Measurements from ENCODE around the gene TMBIM1. TPM values are rescaled to one million over a fixed set of nuclear protein-coding genes. Genes with fewer than 3 reads are reported as not detected.

TMBIM1 gene
- total and polyA plus RNA-seq, 4 donors: 92.1 to 258 (median 147) TPM

- DNase-seq: no peak
- no peaks in the 10 kb centered on the region for H3K27me3 ChIP-seq (ENCODE audit: control insufficient read depth in 3 of 3, insufficient read depth in 3 of 3, low read length in 2 of 3)
- no peak for ATAC-seq (ENCODE audit: insufficient read depth, low FRiP score)
- no peaks in the 10 kb centered on the region for H3K9me3 ChIP-seq (ENCODE audit: control insufficient read depth in 4 of 4, insufficient read depth in 3 of 4, low read length in 3 of 4)
- H3K9ac ChIP-seq (ENCODE audit: insufficient read depth in 1 of 2, low read length in 2 of 2): no peak overlapping the region
- peaks cover 0 to 14% (median 13%) of the 10 kb centered on the region in 5 donors for H3K4me1 ChIP-seq (ENCODE audit: control insufficient read depth in 5 of 5, insufficient read depth in 5 of 5, low read length in 5 of 5)
- TF ChIP-seq CTCF (IDR thresholded peaks at IDR 0.05; ENCODE audit: control extremely low read depth, extremely low read depth): no peak
- no peak overlapping the region for H3K27ac ChIP-seq (ENCODE audit: low read depth in 1 of 2, low read length in 1 of 2)
- 92 to 96% methylated on average over 8 of the region's 8 CpGs for WGBS, 2 donors
- peaks cover 5 to 40% (median 11%) of the 10 kb centered on the region in 4 donors for H3K36me3 ChIP-seq (ENCODE audit: control insufficient read depth in 4 of 4, insufficient read depth in 4 of 4, low read length in 4 of 4)
- H3K4me3 ChIP-seq: no peak overlapping the region
These were observed 26.7 kb downstream of the TMBIM1 start for GRCh38 chr2:218265626-218266025.

GRCh38 chr2:218264773-218265561, 27.3 kb downstream of the TMBIM1 start:
- no peak for TF ChIP-seq CTCF (IDR thresholded peaks at IDR 0.05; ENCODE audit: control extremely low read depth, extremely low read depth)
- DNase-seq: no peak
- 90 to 95% methylated on average over 22 of the region's 22 CpGs for WGBS, 2 donors
- peaks cover 0 to 18% (median 13%) of the 10 kb centered on the region in 5 donors for H3K4me1 ChIP-seq (ENCODE audit: control insufficient read depth in 5 of 5, insufficient read depth in 5 of 5, low read length in 5 of 5)
- H3K27ac ChIP-seq (ENCODE audit: low read depth in 1 of 2, low read length in 1 of 2): peak overlapping the region in 1 of 2 donors; percentile 23
- ATAC-seq (ENCODE audit: insufficient read depth, low FRiP score): no peak
- H3K36me3 ChIP-seq (ENCODE audit: control insufficient read depth in 4 of 4, insufficient read depth in 4 of 4, low read length in 4 of 4): peaks cover 5 to 40% (median 11%) of the 10 kb centered on the region in 4 donors
- H3K9me3 ChIP-seq (ENCODE audit: control insufficient read depth in 4 of 4, insufficient read depth in 3 of 4, low read length in 3 of 4): no peaks in the 10 kb centered on the region
- no peak overlapping the region for H3K9ac ChIP-seq (ENCODE audit: insufficient read depth in 1 of 2, low read length in 2 of 2)
- no peak overlapping the region for H3K4me3 ChIP-seq
- no peaks in the 10 kb centered on the region for H3K27me3 ChIP-seq (ENCODE audit: control insufficient read depth in 3 of 3, insufficient read depth in 3 of 3, low read length in 2 of 3)

- no peak overlapping the region for H3K9ac ChIP-seq (ENCODE audit: insufficient read depth in 1 of 2, low read length in 2 of 2)
- H3K36me3 ChIP-seq (ENCODE audit: control insufficient read depth in 4 of 4, insufficient read depth in 4 of 4, low read length in 4 of 4): peaks cover 5 to 40% (median 11%) of the 10 kb centered on the region in 4 donors
- H3K27me3 ChIP-seq (ENCODE audit: control insufficient read depth in 3 of 3, insufficient read depth in 3 of 3, low read length in 2 of 3): no peaks in the 10 kb centered on the region
- ATAC-seq (ENCODE audit: insufficient read depth, low FRiP score): no peak
- peaks cover 0 to 25% (median 15%) of the 10 kb centered on the region in 5 donors for H3K4me1 ChIP-seq (ENCODE audit: control insufficient read depth in 5 of 5, insufficient read depth in 5 of 5, low read length in 5 of 5)
- no peak overlapping the region for H3K4me3 ChIP-seq
- no peak for TF ChIP-seq CTCF (IDR thresholded peaks at IDR 0.05; ENCODE audit: control extremely low read depth, extremely low read depth)
- H3K9me3 ChIP-seq (ENCODE audit: control insufficient read depth in 4 of 4, insufficient read depth in 3 of 4, low read length in 3 of 4): no peaks in the 10 kb centered on the region
- DNase-seq: no peak
- WGBS, 2 donors: 66 to 74% methylated on average over 17 of the region's 17 CpGs
- peak overlapping the region in 1 of 2 donors; percentile 7 for H3K27ac ChIP-seq (ENCODE audit: low read depth in 1 of 2, low read length in 1 of 2)
These were observed 28.3 kb downstream of the TMBIM1 start for GRCh38 chr2:218263817-218264641.
